ENCODE data around the gene RIN2. TPM values are rescaled to one million over a fixed set of nuclear protein-coding genes. Genes with fewer than 3 reads are reported as not detected.
A peak's percentile ranks its signal among the peaks of the same experiment; 100 is the strongest.

The RIN2 gene
- total RNA-seq, 1 experiment from 2014 or later = 46.2 TPM

GRCh38 chr20:19735446-19735845 is 22.6 kb upstream of the RIN2 start:
- Histone ChIP-seq H3K9me3 (ENCODE audit: insufficient read depth, low read depth) (no peaks in the 10 kb centered on the region), H3K27me3 (ENCODE audit: insufficient read depth, low read depth) (no peaks in the 10 kb centered on the region), H4K20me1 (ENCODE audit: insufficient read depth) (no peaks in the 10 kb centered on the region), H3K4me2 (peak overlapping the region; percentile 65), H2AFZ (peak overlapping the region; percentile 67), H3K4me3 (no peak overlapping the region), H3K9me2 (ENCODE audit: insufficient read depth) (no peaks in the 10 kb centered on the region), H3K27ac (peak overlapping the region; percentile 100), H3K4me1 (replicated peaks; ENCODE audit: insufficient read depth) (peaks cover 49% of the 10 kb centered on the region), H3K36me3 (ENCODE audit: low read depth) (no peaks in the 10 kb centered on the region), H3F3A (ENCODE audit: insufficient read depth, low read depth) (peaks cover 29% of the 10 kb centered on the region), H3K79me2 (ENCODE audit: low read depth) (no peaks in the 10 kb centered on the region)
- ChIA-PET POLR2A (ENCODE audit: unreplicated experiment) (interaction anchor here (0.5 to 0.7 kb wide), 3 partner anchors 22 to 1677 kb away, joined by 3 to 7 read pairs (median 6); no protein-coding TSS in a partner anchor), CTCF (interaction anchor here (0.6 kb wide), 1 partner anchor 22 kb away, joined by 7 read pairs; no protein-coding TSS in a partner anchor)
- no TSS peak for BruUV-seq (replicated peaks)
- DNase-seq = peak; percentile 79 to 90
- intact Hi-C loops (cut with micrococcal nuclease; ENCODE audit: unreplicated experiment) = loop anchor here (2.0 kb wide), 1 partner anchor 43 kb away; no protein-coding TSS in a partner anchor
- TF ChIP-seq CTCF (conservative IDR thresholded peaks at IDR 0.05) (no peak), EZH2 (IDR thresholded peaks at IDR 0.05; ENCODE audit: low read depth) (no peak)

DNA sequence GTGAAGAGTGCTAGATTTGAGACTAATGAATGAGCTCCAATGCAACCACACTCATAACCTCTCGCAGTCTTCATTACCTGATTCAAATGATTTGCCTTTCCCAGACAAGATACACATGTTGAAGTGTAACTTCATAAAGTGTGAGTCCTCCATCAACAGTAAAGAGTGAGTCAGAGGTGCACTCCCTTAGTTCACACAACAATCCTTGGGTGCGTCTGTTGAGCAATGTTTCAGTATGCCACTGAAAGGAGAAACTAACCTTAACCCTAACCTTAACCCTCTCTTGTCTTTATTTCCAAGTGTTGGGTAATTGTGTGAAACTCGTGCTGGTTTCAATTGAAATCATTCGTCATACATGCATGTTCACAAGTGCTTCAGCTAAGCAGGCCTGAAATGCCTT is 21.0 kb upstream of the RIN2 start:
- H3K4me1 ChIP-seq (replicated peaks; ENCODE audit: insufficient read depth) = peaks cover 49% of the 10 kb centered on the region
- no TSS peak for BruUV-seq (replicated peaks)
- H3K9me2 ChIP-seq (ENCODE audit: insufficient read depth) = no peaks in the 10 kb centered on the region
- no peaks in the 10 kb centered on the region for H3K36me3 ChIP-seq (ENCODE audit: low read depth)
- TF ChIP-seq EZH2 (IDR thresholded peaks at IDR 0.05; ENCODE audit: low read depth) (no peak), CTCF (conservative IDR thresholded peaks at IDR 0.05) (no peak)
- H3K79me2 ChIP-seq (ENCODE audit: low read depth) = no peaks in the 10 kb centered on the region
- DNase-seq = peak; percentile 25 to 97
- no peaks in the 10 kb centered on the region for H4K20me1 ChIP-seq (ENCODE audit: insufficient read depth)
- ChIA-PET POLR2A (ENCODE audit: unreplicated experiment) (interaction anchor here (0.5 to 1.1 kb wide), 2 partner anchors 21 to 27 kb away, joined by 3 to 6 read pairs; partner anchors contain the start of gene RIN2), CTCF (no interaction called here)
- peak overlapping the region; percentile 65 for H3K4me2 ChIP-seq
- no peaks in the 10 kb centered on the region for H3K27me3 ChIP-seq (ENCODE audit: insufficient read depth, low read depth)
- intact Hi-C loops (cut with micrococcal nuclease; ENCODE audit: unreplicated experiment) = loop anchor here (1.0 to 2.0 kb wide), 2 partner anchors 22 to 47 kb away; partner anchors contain the start of gene RIN2
- H3K9me3 ChIP-seq (ENCODE audit: insufficient read depth, low read depth) = no peaks in the 10 kb centered on the region
- H3K27ac ChIP-seq = peak overlapping the region; percentile 100
- H3K4me3 ChIP-seq = no peak overlapping the region
- H2AFZ ChIP-seq = no peak overlapping the region
- H3F3A ChIP-seq (ENCODE audit: insufficient read depth, low read depth) = peaks cover 29% of the 10 kb centered on the region

GRCh38 chr20:19738951-19739350 is 19.1 kb upstream of the RIN2 start:
- intact Hi-C loops (cut with micrococcal nuclease; ENCODE audit: unreplicated experiment) = no loop called here
- DNase-seq = peak in 1 of 2 experiments; percentile 76

More at GRCh38 chr20:19738951-19739350, 19.1 kb upstream of the RIN2 start:
- no peaks in the 10 kb centered on the region for H3K27me3 ChIP-seq (ENCODE audit: insufficient read depth, low read depth)
- H3K9me2 ChIP-seq (ENCODE audit: insufficient read depth) = no peaks in the 10 kb centered on the region
- H3K36me3 ChIP-seq (ENCODE audit: low read depth) = no peaks in the 10 kb centered on the region
- H2AFZ ChIP-seq = no peak overlapping the region
- no TSS peak for BruUV-seq (replicated peaks)
- H3K27ac ChIP-seq = peak overlapping the region; percentile 100
- H3K9me3 ChIP-seq (ENCODE audit: insufficient read depth, low read depth) = no peaks in the 10 kb centered on the region
- ChIA-PET POLR2A (ENCODE audit: unreplicated experiment) (no interaction called here), CTCF (no interaction called here)
- H3K79me2 ChIP-seq (ENCODE audit: low read depth) = no peaks in the 10 kb centered on the region
- peaks cover 29% of the 10 kb centered on the region for H3F3A ChIP-seq (ENCODE audit: insufficient read depth, low read depth)
- H4K20me1 ChIP-seq (ENCODE audit: insufficient read depth) = no peaks in the 10 kb centered on the region
- H3K4me1 ChIP-seq (replicated peaks; ENCODE audit: insufficient read depth) = peaks cover 49% of the 10 kb centered on the region
- no peak for TF ChIP-seq EZH2 (IDR thresholded peaks at IDR 0.05; ENCODE audit: low read depth)
- TF ChIP-seq CTCF (conservative IDR thresholded peaks at IDR 0.05) = no peak
- H3K4me2 ChIP-seq = 0 out of 2 replicates have a peak overlapping the region, but pooled peaks have one; percentile 21
- H3K4me3 ChIP-seq = no peak overlapping the region
